K562 (cell line): ENCODE results near the gene DHPS. TPM values are rescaled to one million over a fixed set of nuclear protein-coding genes. Genes with fewer than 3 reads are reported as not detected.

Experiments
- ATAC-seq: fragments of 200-7000 bp; cut with Tn5 transposase; 3 replicates; pipeline ENCODE4 v1.9.1; 2020; ENCODE audit warnings: moderate library complexity
- BruUV-seq: library from RNA; stranded (reverse); fragments of 400-500 nt; replicated peaks from 2 replicates; lab custom pipeline; 2021; lab: Mats Ljungman, UMichigan
- CTCF ChIA-PET: fragments of 300-600 bp; formaldehyde crosslinking; extraction: SDS; loops from one replicate; lab custom pipeline; 2021; ENCODE audit warnings: low intra/inter-chr PET ratio; lab: Yijun Ruan, JAX
- POLR2A ChIA-PET: fragments of 300-600, 350-650 bp; sonication (Branson Sonifier 250); formaldehyde crosslinking; extraction: SDS; loops from one replicate; lab custom pipeline; 2021; ENCODE audit warnings: antibody characterized with exemption, inconsistent platforms; lab: Yijun Ruan, JAX
- DNase-seq, 4 experiments: peaks; one replicate each; pipeline versions ENCODE4 v3.0.0 to v3.0.0-alpha.2; 2011 to 2018; ENCODE audit warnings: low spot score in 3 of 4, mixed read lengths in 3 of 4; ENCODE audit errors: extremely low read depth in 1 of 4
- FAIRE-seq: peaks from 2 replicates; lab custom pipeline; 2011; peaks lifted over from hg19 to GRCh38; lab: Jason Lieb, UNC
- H2AFZ ChIP-seq: 2 replicates; pipeline ENCODE4 v1.6.0; 2011; ENCODE audit warnings: low read depth, low read length, control low read depth, inconsistent platforms
- H3K27ac ChIP-seq: fragments of 200-600 bp; 3 replicates; pipeline ENCODE4 v1.8.0; 2011; ENCODE audit warnings: low read depth, mild to moderate bottlenecking, control low read depth, inconsistent platforms, low read length, moderate library complexity, mixed read lengths; ENCODE audit errors: extremely low read depth
- H3K27me3 ChIP-seq, 2 experiments: fragments of 300-600 bp in 1 of 2; 2 replicates in 1 of 2; 3 replicates in 1 of 2; pipeline versions ENCODE4 v1.6.0 to v1.8.0; 2011; ENCODE audit warnings: inconsistent platforms in 2 of 2, low read length in 2 of 2, mild to moderate bottlenecking in 1 of 2, mixed read lengths in 1 of 2, moderate library complexity in 1 of 2; ENCODE audit not compliant: control insufficient read depth in 2 of 2, insufficient read depth in 2 of 2
- H3K36me3 ChIP-seq: fragments of 300-600 bp; 3 replicates; pipeline ENCODE4 v1.8.0; 2011; ENCODE audit warnings: mild to moderate bottlenecking, low read length, inconsistent platforms; ENCODE audit not compliant: control insufficient read depth, insufficient read depth
- H3K4me1 ChIP-seq, 2 experiments: fragments of 200-600 bp in 1 of 2; replicated peaks in 1 of 2; 2 replicates in 1 of 2; 3 replicates in 1 of 2; pipeline versions ENCODE4 v1.5.1 to v1.8.0; 2011; ENCODE audit warnings: inconsistent platforms in 2 of 2, low read length in 2 of 2, mild to moderate bottlenecking in 1 of 2, mixed read lengths in 1 of 2, moderate library complexity in 1 of 2; ENCODE audit not compliant: control insufficient read depth in 2 of 2, insufficient read depth in 2 of 2
- H3K4me2 ChIP-seq: 2 replicates; pipeline ENCODE4 v1.6.1; 2011; ENCODE audit warnings: low read length, control low read depth, inconsistent platforms, mixed read lengths; ENCODE audit not compliant: insufficient read depth
- H3K4me3 ChIP-seq: fragments of 200-600 bp; sonication (generic), shearing (Covaris generic); 2 replicates; pipeline ENCODE4 v1.5.1; 2016; ENCODE audit warnings: control low read depth, inconsistent platforms
- H3K79me2 ChIP-seq: fragments of 200-600 bp; 3 replicates; pipeline ENCODE4 v1.8.0; 2011; ENCODE audit warnings: low read length, inconsistent platforms; ENCODE audit not compliant: control insufficient read depth, insufficient read depth
- H3K9ac ChIP-seq, 2 experiments: 2 replicates each; pipeline versions ENCODE4 v1.6.0 to v1.6.1; 2011; ENCODE audit warnings: low read depth in 2 of 2, low read length in 2 of 2, control low read depth in 1 of 2, inconsistent platforms in 1 of 2, mild to moderate bottlenecking in 1 of 2, mixed read lengths in 1 of 2; ENCODE audit not compliant: insufficient read depth in 1 of 2
- H3K9me1 ChIP-seq: one replicate; pipeline ENCODE4 v1.6.0; 2011; ENCODE audit warnings: inconsistent platforms, mild to moderate bottlenecking, low read length, moderate library complexity; ENCODE audit not compliant: control insufficient read depth, insufficient read depth
- H3K9me3 ChIP-seq: replicated peaks from 2 replicates; pipeline ENCODE4 v1.5.1; 2011; ENCODE audit warnings: low read depth, low read length, inconsistent platforms; ENCODE audit not compliant: control insufficient read depth, insufficient read depth
- H4K20me1 ChIP-seq: replicated peaks from 2 replicates; pipeline ENCODE4 v1.6.1; 2011; ENCODE audit warnings: low read length, inconsistent platforms, mixed read lengths; ENCODE audit not compliant: control insufficient read depth, insufficient read depth
- CREB1 ChIP-seq, 2 experiments: sonication (generic) in 1 of 2; formaldehyde crosslinking in 1 of 2; IDR thresholded peaks; 2 replicates each; pipeline versions ENCODE4 v1.6.1 to v1.8.0; 2012 to 2022; ENCODE audit warnings: inconsistent platforms in 1 of 2, mild to moderate bottlenecking in 1 of 2, missing genetic modification reagents in 1 of 2, moderate library complexity in 1 of 2
- EP400 ChIP-seq: fragments of 450-650 bp; IDR thresholded peaks from 2 replicates; pipeline ENCODE4 v1.6.1; 2017; ENCODE audit warnings: antibody characterized with exemption, mild to moderate bottlenecking, moderate library complexity
- FOXA3 ChIP-seq, 2 experiments: fragments of 450-650 bp in 1 of 2; sonication (generic) in 1 of 2; formaldehyde crosslinking; IDR thresholded peaks in 1 of 2; conservative IDR thresholded peaks in 1 of 2; 2 replicates each; pipeline versions ENCODE4 v1.4.0 to v1.8.0; 2020 to 2022; ENCODE audit warnings: mild to moderate bottlenecking in 2 of 2, missing genetic modification reagents in 1 of 2
- KDM4B ChIP-seq, 2 experiments: fragments of 450-650 bp in 1 of 2; sonication (generic) in 1 of 2; IDR thresholded peaks; 2 replicates each; pipeline ENCODE4 v1.6.1; 2016 to 2017; ENCODE audit warnings: borderline replicate concordance in 2 of 2, antibody characterized with exemption in 1 of 2, low read depth in 1 of 2, mild to moderate bottlenecking in 1 of 2
- NFATC3 ChIP-seq: fragments of 450-650 bp; IDR thresholded peaks from 2 replicates; pipeline ENCODE4 v1.6.1; 2017; ENCODE audit warnings: mild to moderate bottlenecking
- POLR2G ChIP-seq: fragments of 200-400 bp; formaldehyde crosslinking; IDR thresholded peaks from 2 replicates; pipeline ENCODE4 v1.6.1; 2017; ENCODE audit warnings: low read depth, mild to moderate bottlenecking, antibody characterized with exemption, low read length, moderate library complexity
- RBFOX2 ChIP-seq: fragments of 200-400 bp; formaldehyde crosslinking; IDR thresholded peaks from 2 replicates; pipeline ENCODE4 v1.6.1; 2017; ENCODE audit warnings: low read depth, mild to moderate bottlenecking, low read length, moderate library complexity
- WGBS: fragments of 100-300 bp; shearing (Covaris generic); methylation state at CpG from one replicate; pipeline ENCODE4 v1.1.6; 2016; ENCODE audit warnings: low coverage, mixed read lengths; ENCODE audit not compliant: insufficient coverage; ENCODE audit errors: missing lambda C conversion rate; 5-methylcytosine and 5-hydroxymethylcytosine counted together
- in situ Hi-C: fragments of 300-500 bp; cut with MboI; formaldehyde crosslinking; loops from 4 replicates; pipeline ENCODE4 v1.15.0; 2018; ENCODE audit warnings: inconsistent platforms, mixed read lengths
- intact Hi-C: fragments of 100-400 bp; cut with micrococcal nuclease; formaldehyde crosslinking; loops from 2 replicates; pipeline ENCODE4 v1.14.2; 2022
- polyA plus RNA-seq, 8 experiments: library from polyadenylated mRNA; depleted of rRNA in 4 of 8; stranded (reverse) in 5 of 8; unstranded in 3 of 8; fragments of >200 nt; fragmentation: Nextera tagmentation in 2 of 8; fragmentation: Illumina TruSeq in 1 of 8; extraction: Ambion mirVana in 2 of 8; extraction: Trizol in 1 of 8; gene quantifications; 2 replicates each; pipeline versions ENCODE4 v1.2.1 to v1.2.3, GENCODE V29; 2011 to 2014; ENCODE audit warnings: inconsistent platforms in 1 of 8, missing spikeins in 1 of 8
- total RNA-seq, 7 experiments: library from RNA; depleted of rRNA in 6 of 7; stranded (reverse); fragments of >200 nt in 6 of 7; fragmentation: Illumina TruSeq in 2 of 7; extraction: Trizol in 2 of 7; gene quantifications; 2 replicates each; pipeline versions ENCODE4 v1.2.1 to v1.2.3, GENCODE V29; 2011 to 2021; ENCODE audit warnings: low replicate concordance in 1 of 7

Gene DHPS
- total and polyA plus RNA-seq, 9 of the 15 experiments (the other 6 are each of a cell fraction or from before 2014, with no cell fraction given) = 47.1 to 110 (median 79.9) TPM

- Histone ChIP-seq H3K36me3 (peaks cover 94% of the 10 kb centered on the region), H3K4me1 (peaks cover 0 to 27% of the 10 kb centered on the region in 2 experiments; a peak in 1 of 5 replicates), H3K79me2 (no peaks in the 10 kb centered on the region), H3K9me3 (no peaks in the 10 kb centered on the region), H2AFZ (no peak overlapping the region), H3K27me3 (no peaks in the 10 kb centered on the region), H4K20me1 (no peaks in the 10 kb centered on the region), H3K9ac (0 out of 4 replicates have a peak overlapping the region, but pooled peaks of 1 of the 2 experiments have one; percentile 7), H3K4me3 (no peak overlapping the region), H3K4me2 (no peak overlapping the region), H3K27ac (no peak overlapping the region), H3K9me1 (peaks cover 5% of the 10 kb centered on the region)
- ATAC-seq (no peak), DNase-seq (no peak), FAIRE-seq (no peak)
- no TSS peak for BruUV-seq
- ChIA-PET POLR2A (no interaction called here), CTCF (no interaction called here)
- TF ChIP-seq RBFOX2 (0 out of 2 replicates have a peak, but pooled peaks have one; percentile 28), FOXA3 (CRISPR knock-in tag; conservative IDR thresholded peaks at IDR 0.05 in 1 of 2, IDR thresholded peaks at IDR 0.05 in 1 of 2) (no peak), KDM4B (IDR thresholded peaks at IDR 0.05; ENCODE audit: borderline replicate concordance in 2 of 2, low read depth in 1 of 2) (no peak), POLR2G (peak; percentile 53), NFATC3 (no peak), EP400 (no peak), CREB1 (IDR thresholded peaks at IDR 0.05) (no peak), CREB1 (CRISPR knock-in tag; IDR thresholded peaks at IDR 0.05) (0 out of 2 replicates have a peak, but pooled peaks have one; percentile 16)
- in situ Hi-C loops = no loop called here
- 92% methylated on average over 10 of the region's 29 CpGs for WGBS
- intact Hi-C loops = no loop called here
Observed at GRCh38 chr19:12705654-12706331, 24.1 kb upstream of the DHPS start.
